ENCODE results near the gene TOGARAM1. TPM values are rescaled to one million over a fixed set of nuclear protein-coding genes. Genes with fewer than 3 reads are reported as not detected.

Gene TOGARAM1
- polyA plus RNA-seq, 1 of the 3 experiments (the other 2 are of a cell fraction) = 2.1 TPM

- Histone ChIP-seq H3K4me1 (ENCODE audit: control insufficient read depth in 1 of 2, insufficient read depth in 2 of 2, low read depth in 1 of 2, low read length in 1 of 2) (no peaks in the 10 kb centered on the region; a peak in 1 of 4 replicates), H3K9me2 (no peaks in the 10 kb centered on the region), H2AFZ (ENCODE audit: low read depth) (no peak overlapping the region), H3K4me3 (ENCODE audit: low read depth in 2 of 2, low read length in 1 of 2) (no peak overlapping the region), H3K4me2 (no peak overlapping the region), H3F3A (replicated peaks; ENCODE audit: insufficient read depth) (no peaks in the 10 kb centered on the region), H3K9ac (no peak overlapping the region), H3K36me3 (replicated peaks in 1 of 2; ENCODE audit: control insufficient read depth in 1 of 2, insufficient read depth in 2 of 2, low read length in 1 of 2) (no peaks in the 10 kb centered on the region), H3K27me3 (ENCODE audit: insufficient read depth) (no peaks in the 10 kb centered on the region), H3K27ac (ENCODE audit: low read depth in 2 of 2, low read length in 1 of 2) (no peak overlapping the region), H4K20me1 (ENCODE audit: insufficient read depth) (peaks cover 9% of the 10 kb centered on the region; the same call in 1 of the 2 replicates), H3K79me2 (ENCODE audit: insufficient read depth) (peaks cover 88% of the 10 kb centered on the region), H3K9me3 (no peaks in the 10 kb centered on the region)
- POLR2A ChIA-PET = no interaction called here
- CTCF ChIA-PET = no interaction called here
- TF ChIP-seq GABPA (IDR thresholded peaks at IDR 0.05; ENCODE audit: low read depth) = no peak
- TF ChIP-seq MXI1 (IDR thresholded peaks at IDR 0.05; ENCODE audit: low read depth, low read length) = no peak
- no peak for TF ChIP-seq FOSL2 (IDR thresholded peaks at IDR 0.05; ENCODE audit: borderline replicate concordance, low read depth)
- TF ChIP-seq TEAD4 (IDR thresholded peaks at IDR 0.05; ENCODE audit: borderline replicate concordance, insufficient read depth) = no peak
- no peak for TF ChIP-seq FOXM1 (IDR thresholded peaks at IDR 0.05; ENCODE audit: low read depth)
- no peak for TF ChIP-seq NFIC (IDR thresholded peaks at IDR 0.05; ENCODE audit: borderline replicate concordance)
- TF ChIP-seq FOXJ3 (CRISPR knock-in tag; IDR thresholded peaks at IDR 0.05) = no peak
- no peak for TF ChIP-seq TAF1 (IDR thresholded peaks at IDR 0.05; ENCODE audit: borderline replicate concordance, low read depth, low read length)
- TF ChIP-seq SIN3A (IDR thresholded peaks at IDR 0.05; ENCODE audit: borderline replicate concordance, low read depth, low read length) = no peak
- no peak for DNase-seq
Observed at GRCh38 chr14:44970907-44971306, 8.9 kb downstream of the TOGARAM1 start.

DNA sequence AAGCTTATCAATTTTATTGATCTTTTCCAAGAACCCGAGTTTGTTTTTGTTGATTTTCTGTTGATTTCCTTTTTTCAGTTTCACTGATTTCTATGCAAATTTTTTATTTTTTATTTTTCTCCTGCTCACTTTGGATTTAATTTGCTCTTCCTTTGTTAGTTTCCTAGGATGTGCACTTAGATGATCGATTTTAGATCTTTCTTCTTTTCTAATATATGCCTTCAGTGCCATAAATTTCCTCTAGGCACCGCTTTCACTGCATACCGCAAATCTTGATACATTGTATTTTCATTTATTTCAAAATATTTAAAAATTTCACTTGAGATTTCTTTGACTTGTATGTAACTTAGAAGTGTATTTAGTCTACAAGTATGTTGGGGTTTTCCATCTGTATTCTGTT, 9.5 kb downstream of the TOGARAM1 start:
- POLR2A ChIA-PET = no interaction called here
- no peaks in the 10 kb centered on the region for H3F3A ChIP-seq (replicated peaks; ENCODE audit: insufficient read depth)
- TF ChIP-seq JUND (IDR thresholded peaks at IDR 0.05) (no peak), CTCF (IDR thresholded peaks at IDR 0.05) (no peak), RAD21 (IDR thresholded peaks at IDR 0.05; ENCODE audit: low read length) (no peak), NRF1 (IDR thresholded peaks at IDR 0.05; ENCODE audit: low read depth, low read length) (no peak), SIN3A (IDR thresholded peaks at IDR 0.05; ENCODE audit: borderline replicate concordance, low read depth, low read length) (no peak), TCF12 (IDR thresholded peaks at IDR 0.05) (no peak), SMC3 (IDR thresholded peaks at IDR 0.05; ENCODE audit: low read depth, low read length) (no peak), EZH2phosphoT487 (IDR thresholded peaks at IDR 0.05; ENCODE audit: borderline replicate concordance, low read depth) (no peak)
- TF ChIP-seq, protein P1, sequence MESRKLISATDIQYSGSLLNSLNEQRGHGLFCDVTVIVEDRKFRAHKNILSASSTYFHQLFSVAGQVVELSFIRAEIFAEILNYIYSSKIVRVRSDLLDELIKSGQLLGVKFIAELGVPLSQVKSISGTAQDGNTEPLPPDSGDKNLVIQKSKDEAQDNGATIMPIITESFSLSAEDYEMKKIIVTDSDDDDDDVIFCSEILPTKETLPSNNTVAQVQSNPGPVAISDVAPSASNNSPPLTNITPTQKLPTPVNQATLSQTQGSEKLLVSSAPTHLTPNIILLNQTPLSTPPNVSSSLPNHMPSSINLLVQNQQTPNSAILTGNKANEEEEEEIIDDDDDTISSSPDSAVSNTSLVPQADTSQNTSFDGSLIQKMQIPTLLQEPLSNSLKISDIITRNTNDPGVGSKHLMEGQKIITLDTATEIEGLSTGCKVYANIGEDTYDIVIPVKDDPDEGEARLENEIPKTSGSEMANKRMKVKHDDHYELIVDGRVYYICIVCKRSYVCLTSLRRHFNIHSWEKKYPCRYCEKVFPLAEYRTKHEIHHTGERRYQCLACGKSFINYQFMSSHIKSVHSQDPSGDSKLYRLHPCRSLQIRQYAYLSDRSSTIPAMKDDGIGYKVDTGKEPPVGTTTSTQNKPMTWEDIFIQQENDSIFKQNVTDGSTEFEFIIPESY (IDR thresholded peaks at IDR 0.05; ENCODE audit: borderline replicate concordance, low read depth) = no peak
- H3K27me3 ChIP-seq (ENCODE audit: insufficient read depth) = no peaks in the 10 kb centered on the region
- H3K79me2 ChIP-seq (ENCODE audit: insufficient read depth) = peaks cover 86% of the 10 kb centered on the region
- H2AFZ ChIP-seq (ENCODE audit: low read depth) = no peak overlapping the region
- no peaks in the 10 kb centered on the region for H3K9me2 ChIP-seq
- no peak for DNase-seq
- H3K9me3 ChIP-seq = no peaks in the 10 kb centered on the region
- H3K9ac ChIP-seq = no peak overlapping the region
- H3K4me1 ChIP-seq (ENCODE audit: control insufficient read depth in 1 of 2, insufficient read depth in 2 of 2, low read depth in 1 of 2, low read length in 1 of 2) = no peaks in the 10 kb centered on the region; a peak in 1 of 4 replicates
- WGBS (ENCODE audit: low lambda C conversion rate) = 91% methylated on average over 4 of the region's 4 CpGs
- H4K20me1 ChIP-seq (ENCODE audit: insufficient read depth) = peaks cover 9% of the 10 kb centered on the region; the same call in 1 of the 2 replicates
- no peak overlapping the region for H3K4me3 ChIP-seq (ENCODE audit: low read depth in 2 of 2, low read length in 1 of 2)
- no peaks in the 10 kb centered on the region for H3K36me3 ChIP-seq (replicated peaks in 1 of 2; ENCODE audit: control insufficient read depth in 1 of 2, insufficient read depth in 2 of 2, low read length in 1 of 2)
- H3K4me2 ChIP-seq = no peak overlapping the region
- no peak overlapping the region for H3K27ac ChIP-seq (ENCODE audit: low read depth in 2 of 2, low read length in 1 of 2)
- CTCF ChIA-PET = no interaction called here
